MCF 10A (cell line): ENCODE results near the gene IL6ST. TPM values are rescaled to one million over a fixed set of nuclear protein-coding genes. Genes with fewer than 3 reads are reported as not detected.

Experiments used
- BruUV-seq: library from RNA; stranded (reverse); fragments of 400-500 nt; replicated peaks from 2 replicates; lab custom pipeline; 2021; lab: Mats Ljungman, UMichigan
- CTCF ChIA-PET: fragments of 300-600 bp; sonication (Branson Sonifier 250); formaldehyde crosslinking; extraction: SDS; loops from one replicate; lab custom pipeline; 2021; ENCODE audit warnings: antibody characterized with exemption, inconsistent platforms; lab: Yijun Ruan, JAX
- POLR2A ChIA-PET: fragments of 300-600, 350-650 bp; sonication (Branson Sonifier 250); formaldehyde crosslinking; extraction: SDS; loops from one replicate; lab custom pipeline; 2020; ENCODE audit warnings: antibody characterized with exemption, inconsistent platforms; lab: Yijun Ruan, JAX
- DNase-seq: peaks from one replicate; pipeline ENCODE4 v3.0.0-alpha.2; 2018; ENCODE audit not compliant: unreplicated experiment
- H3K27ac Mint-ChIP-seq: one replicate; pipeline ENCODE4 v1.8.0; 2022; ENCODE audit warnings: mild to moderate bottlenecking, low read depth, mixed read lengths; ENCODE audit not compliant: unreplicated experiment
- H3K27me3 Mint-ChIP-seq: one replicate; pipeline ENCODE4 v1.8.0; 2022; ENCODE audit warnings: mixed read lengths; ENCODE audit not compliant: insufficient read depth, unreplicated experiment
- H3K36me3 Mint-ChIP-seq: one replicate; pipeline ENCODE4 v1.8.0; 2022; ENCODE audit warnings: mild to moderate bottlenecking, moderate library complexity, mixed read lengths; ENCODE audit not compliant: insufficient read depth, unreplicated experiment
- H3K4me1 Mint-ChIP-seq: one replicate; pipeline ENCODE4 v1.8.0; 2022; ENCODE audit warnings: mixed read lengths; ENCODE audit not compliant: insufficient read depth, unreplicated experiment
- H3K4me3 Mint-ChIP-seq: one replicate; pipeline ENCODE4 v1.8.0; 2022; ENCODE audit warnings: mild to moderate bottlenecking, moderate library complexity, mixed read lengths; ENCODE audit not compliant: unreplicated experiment
- H3K9me3 Mint-ChIP-seq: one replicate; pipeline ENCODE4 v1.8.0; 2022; ENCODE audit warnings: mixed read lengths; ENCODE audit not compliant: unreplicated experiment
- CTCF ChIP-seq: fragments of 200-600 bp; IDR thresholded peaks from one replicate; pipeline ENCODE4 v1.8.0; 2022; ENCODE audit warnings: antibody characterized with exemption, mild to moderate bottlenecking; ENCODE audit not compliant: unreplicated experiment
- intact Hi-C: fragments of 100-400 bp; cut with micrococcal nuclease; formaldehyde crosslinking; loops from 2 replicates; pipeline ENCODE4 v1.14.1; 2022
- total RNA-seq: library from RNA; stranded (reverse); gene quantifications from 2 replicates; pipeline ENCODE4 v1.2.3, GENCODE V29; 2022

Gene IL6ST
- total RNA-seq, 1 experiment from 2014 or later: 115 TPM

- no peak overlapping the region for H3K27ac Mint-ChIP-seq
- CTCF ChIA-PET: no interaction called here
- no peaks in the 10 kb centered on the region for H3K9me3 Mint-ChIP-seq
- POLR2A ChIA-PET: interaction anchor here (0.6 kb wide), 1 partner anchor 514 kb away, joined by 3 read pairs; no protein-coding TSS in a partner anchor
- no peak overlapping the region for H3K4me3 Mint-ChIP-seq
- no TSS peak for BruUV-seq
- intact Hi-C loops: no loop called here
- peaks cover 6% of the 10 kb centered on the region for H3K4me1 Mint-ChIP-seq
- H3K27me3 Mint-ChIP-seq: no peaks in the 10 kb centered on the region
- no peak for TF ChIP-seq CTCF
- no peaks in the 10 kb centered on the region for H3K36me3 Mint-ChIP-seq
- DNase-seq: no peak
Measured at GRCh38 chr5:55915783-55916182, 79.0 kb downstream of the IL6ST start.

- intact Hi-C loops: no loop called here
- Mint-ChIP-seq H3K36me3 (no peaks in the 10 kb centered on the region), H3K27me3 (no peaks in the 10 kb centered on the region), H3K27ac (no peak overlapping the region), H3K9me3 (no peaks in the 10 kb centered on the region), H3K4me1 (peaks cover 6% of the 10 kb centered on the region), H3K4me3 (no peak overlapping the region)
- POLR2A ChIA-PET: no interaction called here
- CTCF ChIA-PET: interaction anchor here (0.6 to 1.0 kb wide), 3 partner anchors 30 to 226 kb away, joined by 3 read pairs; no protein-coding TSS in a partner anchor
- TF ChIP-seq CTCF: no peak
- no TSS peak for BruUV-seq
- no peak for DNase-seq
Measured at GRCh38 chr5:55914971-55915370, 79.8 kb downstream of the IL6ST start.

GRCh38 chr5:55913466-55914413 lies 81.0 kb downstream of the IL6ST start:
- ChIA-PET POLR2A (interaction anchor here (0.5 kb wide), 1 partner anchor 949 kb away, joined by 3 read pairs; no protein-coding TSS in a partner anchor), CTCF (interaction anchor here (1.0 kb wide), 1 partner anchor 31 kb away, joined by 3 read pairs; no protein-coding TSS in a partner anchor)
- BruUV-seq: no TSS peak
- Mint-ChIP-seq H3K9me3 (no peaks in the 10 kb centered on the region), H3K27ac (no peak overlapping the region), H3K4me1 (peaks cover 6% of the 10 kb centered on the region), H3K36me3 (no peaks in the 10 kb centered on the region), H3K27me3 (no peaks in the 10 kb centered on the region), H3K4me3 (no peak overlapping the region)
- intact Hi-C loops: no loop called here
- no peak for TF ChIP-seq CTCF
- DNase-seq: no peak
